H1 (cell line): ENCODE measurements around the gene GABRG3. TPM values are rescaled to one million over a fixed set of nuclear protein-coding genes. Genes with fewer than 3 reads are reported as not detected.

ENCODE experiments used
- CTCF ChIA-PET: fragments of 300-600 bp; sonication (Branson Sonifier 250); formaldehyde crosslinking; loops from one replicate; lab custom pipeline; 2021; ENCODE audit not compliant: partially characterized antibody; lab: Charles Lee
- POLR2A ChIA-PET: fragments of 300-600 bp; sonication (Branson Sonifier 250); formaldehyde crosslinking; loops from one replicate; lab custom pipeline; 2021; ENCODE audit warnings: inconsistent platforms; ENCODE audit not compliant: partially characterized antibody; lab: Charles Lee
- DNase-seq, 2 experiments: peaks; one replicate each; pipeline versions ENCODE4 v3.0.0 to v3.0.0-alpha.2; 2010 to 2022; ENCODE audit warnings: low spot score in 2 of 2, low read depth in 1 of 2, mixed read lengths in 1 of 2
- FAIRE-seq: peaks from 2 replicates; lab custom pipeline; 2011; peaks lifted over from hg19 to GRCh38; lab: Jason Lieb, UNC
- H2AFZ ChIP-seq: 2 replicates; pipeline ENCODE4 v1.8.1; 2012; ENCODE audit warnings: low read length, inconsistent platforms
- H2AK5ac ChIP-seq: 2 replicates; pipeline ENCODE4 v1.6.1; 2013; ENCODE audit warnings: low read depth, low read length
- H2BK120ac ChIP-seq: replicated peaks from 2 replicates; pipeline ENCODE3; 2013; ENCODE audit warnings: low read depth, low read length, inconsistent platforms
- H2BK12ac ChIP-seq: 2 replicates; pipeline ENCODE4 v1.6.1; 2013; ENCODE audit warnings: low read depth, low read length
- H2BK15ac ChIP-seq: 2 replicates; pipeline ENCODE4 v1.6.1; 2013; ENCODE audit warnings: low read length
- H2BK20ac ChIP-seq: 2 replicates; pipeline ENCODE4 v1.6.1; 2013; ENCODE audit warnings: low read length
- H2BK5ac ChIP-seq: 2 replicates; pipeline ENCODE4 v1.6.1; 2013; ENCODE audit warnings: low read depth, low read length
- H3K14ac ChIP-seq: 2 replicates; pipeline ENCODE4 v1.6.1; 2013; ENCODE audit warnings: inconsistent platforms; ENCODE audit not compliant: insufficient read length
- H3K18ac ChIP-seq: 2 replicates; pipeline ENCODE4 v1.6.1; 2013; ENCODE audit warnings: low read length; ENCODE audit errors: extremely low read depth
- H3K23ac ChIP-seq: 2 replicates; pipeline ENCODE4 v1.6.1; 2013; ENCODE audit warnings: inconsistent platforms; ENCODE audit not compliant: insufficient read length
- H3K23me2 ChIP-seq: 2 replicates; pipeline ENCODE4 v1.6.1; 2013; ENCODE audit warnings: low read depth, low read length
- H3K27ac ChIP-seq: 2 replicates; pipeline ENCODE4 v1.6.1; 2011; ENCODE audit warnings: low read depth, low read length, inconsistent platforms
- H3K27me3 ChIP-seq, 4 experiments: replicated peaks in 1 of 4; 1 replicate in 1 of 4; 2 replicates in 3 of 4; pipeline versions ENCODE4 v1.6.1 to v1.8.1; 2011 to 2013; ENCODE audit warnings: low read length in 3 of 4, mild to moderate bottlenecking in 3 of 4, inconsistent platforms in 2 of 4, mixed read lengths in 2 of 4, moderate library complexity in 1 of 4; ENCODE audit not compliant: control insufficient read depth in 3 of 4, insufficient read depth in 3 of 4; ENCODE audit errors: extremely low read depth in 1 of 4
- H3K36me3 ChIP-seq, 4 experiments: 2 replicates each; pipeline versions ENCODE4 v1.6.1 to v1.8.1; 2011 to 2013; ENCODE audit warnings: mild to moderate bottlenecking in 4 of 4, low read length in 3 of 4, moderate library complexity in 2 of 4, control low read depth in 1 of 4, inconsistent platforms in 1 of 4; ENCODE audit not compliant: insufficient read depth in 4 of 4, control insufficient read depth in 2 of 4
- H3K4ac ChIP-seq: replicated peaks from 2 replicates; pipeline ENCODE3; 2013; ENCODE audit warnings: low read length, low read depth, mixed read lengths, inconsistent platforms; ENCODE audit not compliant: insufficient read length
- H3K4me1 ChIP-seq, 4 experiments: replicated peaks in 1 of 4; 1 replicate in 1 of 4; 2 replicates in 3 of 4; pipeline versions ENCODE4 v1.6.1 to v1.8.1; 2011 to 2013; ENCODE audit warnings: low read length in 3 of 4, inconsistent platforms in 2 of 4, mixed read lengths in 1 of 4; ENCODE audit not compliant: insufficient read depth in 4 of 4, control insufficient read depth in 3 of 4
- H3K4me2 ChIP-seq, 2 experiments: 2 replicates each; pipeline versions ENCODE4 v1.6.1 to v1.8.1; 2011 to 2013; ENCODE audit warnings: low read depth in 2 of 2, low read length in 2 of 2, control low read depth in 1 of 2, inconsistent platforms in 1 of 2, mild to moderate bottlenecking in 1 of 2; ENCODE audit not compliant: insufficient read depth in 1 of 2
- H3K4me3 ChIP-seq, 4 experiments: fragments of 200-600, 300-600 bp in 1 of 4; sonication (generic), shearing (Covaris generic), sonication (Bioruptor Twin) in 1 of 4; 2 replicates each; pipeline versions ENCODE4 v1.5.1 to v1.8.1; 2011 to 2016; ENCODE audit warnings: low read length in 4 of 4, low read depth in 3 of 4, control low read depth in 2 of 4, inconsistent platforms in 2 of 4, mild to moderate bottlenecking in 2 of 4, mixed read lengths in 1 of 4, moderate library complexity in 1 of 4; ENCODE audit not compliant: insufficient read depth in 2 of 4; ENCODE audit errors: extremely low read depth in 1 of 4
- H3K56ac ChIP-seq: replicated peaks from 2 replicates; pipeline ENCODE3; 2013; ENCODE audit warnings: low read depth, mild to moderate bottlenecking, mixed read lengths, low read length, inconsistent platforms; ENCODE audit not compliant: insufficient read length
- H3K79me1 ChIP-seq: 2 replicates; pipeline ENCODE4 v1.6.1; 2013; ENCODE audit warnings: low read depth, low read length, control low read depth
- H3K79me2 ChIP-seq, 2 experiments: 2 replicates each; pipeline versions ENCODE4 v1.6.1 to v1.8.1; 2012 to 2013; ENCODE audit warnings: low read length in 2 of 2, mild to moderate bottlenecking in 2 of 2, inconsistent platforms in 1 of 2; ENCODE audit not compliant: insufficient read depth in 2 of 2, control insufficient read depth in 1 of 2
- H3K9ac ChIP-seq, 4 experiments: replicated peaks in 1 of 4; 1 replicate in 1 of 4; 2 replicates in 3 of 4; pipeline versions ENCODE4 v1.6.1 to v1.8.1; 2011 to 2013; ENCODE audit warnings: low read depth in 3 of 4, low read length in 3 of 4, control low read depth in 2 of 4, mild to moderate bottlenecking in 2 of 4, moderate library complexity in 2 of 4, inconsistent platforms in 1 of 4; ENCODE audit errors: extremely low read depth in 1 of 4
- H3K9me3 ChIP-seq, 2 experiments: 2 replicates each; pipeline versions ENCODE4 v1.6.1 to v1.8.1; 2012 to 2013; ENCODE audit warnings: mild to moderate bottlenecking in 2 of 2, moderate library complexity in 2 of 2, control low read depth in 1 of 2, inconsistent platforms in 1 of 2, low read depth in 1 of 2, low read length in 1 of 2, mixed read lengths in 1 of 2; ENCODE audit not compliant: insufficient read depth in 2 of 2
- H4K20me1 ChIP-seq, 2 experiments: replicated peaks in 1 of 2; 2 replicates each; pipeline versions ENCODE3 to v1.8.1; 2011 to 2013; ENCODE audit warnings: inconsistent platforms in 2 of 2, low read length in 2 of 2, mild to moderate bottlenecking in 1 of 2; ENCODE audit not compliant: insufficient read depth in 2 of 2, control insufficient read depth in 1 of 2
- H4K5ac ChIP-seq: 2 replicates; pipeline ENCODE4 v1.6.1; 2013; ENCODE audit warnings: low read length, low read depth, mixed read lengths, inconsistent platforms; ENCODE audit not compliant: insufficient read length
- H4K8ac ChIP-seq: 2 replicates; pipeline ENCODE4 v1.8.0; 2013; ENCODE audit warnings: mild to moderate bottlenecking, moderate library complexity, low read length, inconsistent platforms; ENCODE audit not compliant: insufficient read depth; ENCODE audit errors: extremely low read depth
- H4K91ac ChIP-seq: replicated peaks from 2 replicates; pipeline ENCODE3; 2013; ENCODE audit warnings: low read length, mixed read lengths, inconsistent platforms; ENCODE audit not compliant: insufficient read length
- GABPA ChIP-seq: IDR thresholded peaks from 2 replicates; pipeline ENCODE4 v1.6.1; 2011; ENCODE audit warnings: mild to moderate bottlenecking, low read length, moderate library complexity, borderline replicate concordance; ENCODE audit not compliant: insufficient read depth
- RXRA ChIP-seq: IDR thresholded peaks from 2 replicates; pipeline ENCODE4 v1.6.1; 2011; ENCODE audit warnings: low read depth, mild to moderate bottlenecking, low read length, moderate library complexity; ENCODE audit not compliant: insufficient read depth
- SP2 ChIP-seq: IDR thresholded peaks from 2 replicates; pipeline ENCODE4 v1.6.1; 2012; ENCODE audit warnings: mild to moderate bottlenecking, low read length, inconsistent platforms
- WGBS, 2 experiments: shearing (Covaris generic) in 1 of 2; methylation state at CpG; one replicate each; pipeline versions ENCODE4 v1.1.6 to v1.1.7; 2013 to 2015; ENCODE audit warnings: low lambda C conversion rate in 2 of 2, mixed read lengths in 2 of 2, inconsistent platforms in 1 of 2, low coverage in 1 of 2, missing lambda C conversion rate in 1 of 2; ENCODE audit not compliant: insufficient replicate concordance in 2 of 2, insufficient coverage in 1 of 2, insufficient read length in 1 of 2; ENCODE audit errors: extremely low coverage in 1 of 2, missing lambda C conversion rate in 1 of 2; 5-methylcytosine and 5-hydroxymethylcytosine counted together
- polyA plus RNA-seq, 7 experiments: library from polyadenylated mRNA; depleted of rRNA in 3 of 7; stranded (reverse) in 5 of 7; unstranded in 2 of 7; fragments of >200 nt in 5 of 7; fragments of 200-250 nt in 2 of 7; gene quantifications; 1 replicate in 5 of 7; 2 replicates in 1 of 7; 4 replicates in 1 of 7; pipeline versions ENCODE4 v1.2.1 to v1.2.3, GENCODE V29; 2011 to 2013; ENCODE audit warnings: missing spikeins in 2 of 7, mixed read lengths in 2 of 7
- total RNA-seq: library from RNA; stranded (reverse); fragmentation: NEBNext Ultra II Directional; extraction: Animal tissue kit (Norgen Biotek cat#: 25700); gene quantifications from 2 replicates; pipeline ENCODE4 v1.2.1, GENCODE V29; 2021
- TF ChIP-seq, protein P1 (sequence below): IDR thresholded peaks from 2 replicates; pipeline ENCODE4 v1.6.1; 2012; ENCODE audit warnings: inconsistent platforms

The GABRG3 gene
- total and polyA plus RNA-seq, 2 of the 8 experiments (the other 6 are each of a cell fraction or from before 2014, with no cell fraction given) = 0.17 to 0.80 TPM

DNA sequence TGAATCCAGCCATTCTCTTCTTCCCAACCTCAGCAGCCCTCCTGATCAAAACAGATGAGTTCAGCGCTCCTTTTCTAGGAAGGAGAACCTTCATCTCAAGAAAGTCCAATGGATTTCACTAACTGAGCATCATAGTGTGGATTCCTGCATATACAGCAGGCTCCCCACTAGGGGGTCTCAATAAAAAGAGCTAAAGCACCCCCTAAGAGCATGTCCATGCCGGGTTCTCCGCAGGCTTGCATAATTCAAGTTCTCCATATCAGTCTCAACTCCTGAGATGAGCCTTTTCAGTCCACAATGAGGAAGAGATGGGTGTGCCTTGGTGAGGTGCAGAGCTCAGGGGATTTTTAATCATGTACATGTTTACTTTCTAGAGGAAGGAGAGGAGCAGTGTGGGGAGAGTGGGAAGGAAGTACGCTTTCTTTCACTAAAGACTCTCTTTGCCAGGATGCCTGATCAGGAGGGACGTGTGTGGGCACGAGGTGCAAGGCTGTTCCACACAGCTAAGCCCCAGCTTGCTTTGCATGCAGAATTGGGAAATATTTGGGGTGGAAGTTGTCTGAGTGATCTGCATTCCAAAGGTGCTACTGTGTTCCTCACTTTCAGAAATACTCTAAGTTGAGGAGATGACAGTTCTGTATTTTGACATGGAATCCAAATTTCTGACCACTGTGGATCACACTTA lies 564.6 kb downstream of the GABRG3 start:
- H2BK120ac ChIP-seq = no peak overlapping the region
- H3K4me1 ChIP-seq = peaks cover 0 to 4% (median 0%) of the 10 kb centered on the region in 4 experiments; a peak in 2 of 7 replicates
- H3K14ac ChIP-seq = no peak overlapping the region
- no peak for FAIRE-seq
- no peaks in the 10 kb centered on the region for H3K36me3 ChIP-seq
- H2AFZ ChIP-seq = no peak overlapping the region
- H4K20me1 ChIP-seq = no peaks in the 10 kb centered on the region
- no peak overlapping the region for H4K8ac ChIP-seq
- H3K27ac ChIP-seq = no peak overlapping the region
- H2BK15ac ChIP-seq = no peak overlapping the region
- H2AK5ac ChIP-seq = no peak overlapping the region
- no peak overlapping the region for H3K56ac ChIP-seq
- H3K18ac ChIP-seq = no peak overlapping the region
- H3K23me2 ChIP-seq = no peaks in the 10 kb centered on the region
- DNase-seq = no peak
- no peak overlapping the region for H2BK20ac ChIP-seq
- POLR2A ChIA-PET = no interaction called here
- H3K23ac ChIP-seq = no peak overlapping the region
- 90% methylated on average over 6 of the region's 6 CpGs; no CpG with 5 or more reads in 1 of the 2 experiments for WGBS, 2 experiments
- CTCF ChIA-PET = interaction anchor here (1.1 to 2.6 kb wide), 3 partner anchors 9 to 18 kb away, joined by 3 to 10 read pairs (median 3); no protein-coding TSS in a partner anchor
- no peaks in the 10 kb centered on the region for H3K9me3 ChIP-seq
- no peak for TF ChIP-seq RXRA
- TF ChIP-seq GABPA = no peak
- no peak for TF ChIP-seq SP2
- TF ChIP-seq, protein P1, sequence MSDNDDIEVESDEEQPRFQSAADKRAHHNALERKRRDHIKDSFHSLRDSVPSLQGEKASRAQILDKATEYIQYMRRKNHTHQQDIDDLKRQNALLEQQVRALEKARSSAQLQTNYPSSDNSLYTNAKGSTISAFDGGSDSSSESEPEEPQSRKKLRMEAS = no peak
- H3K4ac ChIP-seq = no peak overlapping the region
- no peak overlapping the region for H3K4me3 ChIP-seq
- no peaks in the 10 kb centered on the region for H3K27me3 ChIP-seq
- no peak overlapping the region for H2BK12ac ChIP-seq
- no peak overlapping the region for H3K9ac ChIP-seq
- no peaks in the 10 kb centered on the region for H3K79me2 ChIP-seq
- no peaks in the 10 kb centered on the region for H3K79me1 ChIP-seq
- H4K91ac ChIP-seq = no peak overlapping the region
- H3K4me2 ChIP-seq = no peak overlapping the region
- no peak overlapping the region for H4K5ac ChIP-seq
- no peak overlapping the region for H2BK5ac ChIP-seq
